HPDE6-E6E7 (cell line): Measurements from ENCODE around the gene RIOX2.
"Not testable (repeated sequence)": the region's sequence is repeated elsewhere in the genome, so short reads cannot be mapped to it uniquely, and the experiment has no call there.

Source experiments
- DNase-seq: peaks from one replicate; pipeline ENCODE4 v3.0.0; 2011; ENCODE audit warnings: missing footprints; ENCODE audit errors: extremely low spot score

RIOX2 gene

DNA sequence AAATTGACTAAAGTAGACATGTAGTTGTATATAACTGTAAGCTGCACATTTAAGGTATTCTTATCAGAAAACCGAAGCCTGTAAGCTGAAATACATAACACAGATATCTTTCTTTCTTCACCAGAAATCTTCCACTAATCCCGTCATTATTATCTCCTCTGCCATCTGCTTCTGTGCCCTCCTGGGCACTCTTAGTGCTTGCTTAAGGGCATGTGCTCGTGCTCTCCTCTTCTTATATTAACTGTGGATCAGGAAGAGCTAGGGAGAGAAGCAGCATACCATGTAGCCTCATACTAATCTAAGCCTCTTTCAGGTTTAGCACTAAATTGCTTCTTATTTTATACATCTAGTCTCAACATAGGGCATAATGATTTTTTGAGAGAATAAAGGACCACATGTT, 60.8 kb downstream of the RIOX2 start:
- no peak for DNase-seq

DNA sequence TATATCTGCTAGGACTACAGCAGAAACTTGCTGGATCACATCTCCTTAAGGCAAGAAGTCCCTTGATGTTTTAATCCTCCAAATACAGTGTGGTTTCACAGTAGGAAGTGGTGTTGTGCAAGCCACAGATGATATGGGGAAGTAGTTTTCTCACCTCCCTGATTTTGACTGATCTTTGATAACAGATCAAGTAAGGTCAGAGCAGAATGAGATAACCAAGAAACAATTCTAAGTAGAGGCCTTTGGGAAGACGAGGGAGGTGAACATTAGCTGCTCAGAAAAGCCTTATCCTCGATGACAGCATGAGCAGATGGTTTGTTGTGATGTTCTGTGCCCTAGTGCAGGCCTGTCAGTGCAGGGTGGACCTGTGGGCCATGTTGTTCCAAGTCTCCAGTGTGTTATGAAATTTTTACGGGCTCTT, 61.3 kb downstream of the RIOX2 start:
- DNase-seq = peak; percentile 8

DNA sequence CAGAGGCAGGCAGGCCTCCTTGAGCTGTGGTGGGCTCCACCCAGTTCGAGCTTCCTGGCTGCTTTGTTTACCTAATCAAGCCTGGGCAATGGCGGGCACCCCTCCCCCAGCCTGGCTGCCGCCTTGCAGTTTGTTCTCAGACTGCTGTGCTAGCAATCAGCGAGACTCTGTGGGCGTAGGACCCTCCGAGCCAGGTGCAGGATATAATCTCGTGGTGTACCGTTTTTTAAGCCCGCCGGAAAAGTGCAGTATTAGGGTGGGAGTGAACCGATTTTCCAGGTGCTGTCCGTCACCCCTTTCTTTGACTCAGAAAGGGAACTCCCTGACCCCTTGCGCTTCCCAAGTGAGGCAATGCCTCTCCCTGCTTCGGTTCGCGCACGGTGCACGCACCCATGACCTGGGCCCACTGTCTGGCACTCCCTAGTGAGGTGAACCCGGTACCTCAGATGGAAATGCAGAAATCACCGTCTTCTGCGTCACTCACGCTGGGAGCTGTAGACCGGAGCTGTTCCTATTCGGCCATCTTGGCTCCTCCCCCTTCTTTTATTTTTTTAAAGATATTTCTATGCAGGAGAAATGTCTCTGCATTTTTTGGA, 61.9 kb downstream of the RIOX2 start:
- not testable (repeated sequence) for DNase-seq

DNA sequence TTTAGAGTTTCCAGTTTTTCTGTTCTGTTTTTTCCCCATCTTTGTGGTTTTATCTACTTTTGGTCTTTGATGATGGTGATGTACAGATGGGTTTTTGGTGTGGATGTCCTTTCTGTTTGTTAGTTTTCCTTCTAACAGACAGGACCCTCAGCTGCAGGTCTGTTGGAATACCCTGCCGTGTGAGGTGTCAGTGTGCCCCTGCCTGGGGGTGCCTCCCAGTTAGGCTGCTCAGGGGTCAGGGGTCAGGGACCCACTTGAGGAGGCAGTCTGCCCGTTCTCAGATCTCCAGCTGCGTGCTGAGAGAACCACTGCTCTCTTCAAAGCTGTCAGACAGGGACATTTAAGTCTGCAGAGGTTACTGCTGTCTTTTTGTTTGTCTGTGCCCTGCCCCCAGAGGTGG, 62.4 kb downstream of the RIOX2 start:
- not testable (repeated sequence) for DNase-seq

DNA sequence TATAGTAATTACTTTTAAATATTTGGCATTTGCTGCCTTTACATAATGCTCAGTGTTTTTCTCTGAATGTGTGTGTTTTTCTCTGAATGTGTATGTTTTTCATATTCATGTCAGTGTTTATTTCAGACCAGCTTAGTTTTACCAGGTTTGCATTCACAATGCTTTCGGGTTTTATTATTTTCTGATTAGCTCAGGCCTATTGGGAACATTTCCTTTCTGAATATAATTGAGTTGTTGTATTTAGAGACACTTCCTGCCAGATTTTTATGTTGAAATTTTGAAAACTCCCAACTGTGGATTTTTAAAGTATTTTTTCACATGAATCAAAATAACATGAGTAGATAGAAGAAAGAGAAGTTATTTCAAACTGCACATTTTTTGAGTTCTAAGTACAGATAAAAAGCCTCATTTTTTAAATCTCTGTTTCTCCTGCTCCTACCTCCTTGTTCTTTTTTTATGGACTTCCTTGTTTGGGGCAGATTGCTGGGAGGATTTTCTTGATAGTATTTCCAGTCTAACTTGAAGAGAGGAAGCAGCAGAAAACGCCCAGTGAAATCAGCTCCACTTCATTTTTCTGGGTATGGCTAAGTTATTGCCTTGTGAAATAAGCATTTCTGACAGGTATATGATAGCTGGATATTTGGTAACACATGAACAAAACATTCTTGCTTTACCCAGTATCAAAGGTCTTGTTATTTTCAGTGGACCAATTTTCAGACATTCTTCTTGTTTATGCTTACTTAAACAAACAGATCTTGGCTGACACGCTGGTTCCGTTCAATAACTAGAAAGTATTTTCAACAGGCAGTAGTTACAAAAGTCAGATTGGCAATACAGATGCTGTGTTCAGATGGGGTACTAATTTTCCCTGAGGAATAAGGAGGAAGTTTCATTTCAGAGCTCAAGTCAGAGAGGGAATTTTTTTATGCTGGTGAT, 70.7 kb downstream of the RIOX2 start:
- DNase-seq = no peak

DNA sequence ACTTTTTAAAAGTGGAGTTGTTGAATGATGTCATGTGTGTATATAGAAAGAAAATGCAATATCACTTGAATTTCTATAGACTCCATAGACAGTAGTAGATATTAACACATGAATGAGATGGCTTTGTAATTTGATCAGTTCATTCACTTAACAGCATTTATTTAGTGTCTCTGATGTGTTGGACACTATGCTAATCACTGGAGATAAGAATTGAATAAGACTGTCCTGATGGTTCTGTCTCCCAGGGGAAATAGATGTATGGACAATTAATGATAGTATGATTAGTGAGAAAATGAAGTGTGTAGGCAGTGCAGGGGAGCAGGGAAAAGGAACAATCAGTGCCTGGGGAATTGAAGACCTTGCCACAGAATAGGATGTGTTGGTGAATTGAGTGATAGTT, 72.9 kb downstream of the RIOX2 start:
- no peak for DNase-seq

DNA sequence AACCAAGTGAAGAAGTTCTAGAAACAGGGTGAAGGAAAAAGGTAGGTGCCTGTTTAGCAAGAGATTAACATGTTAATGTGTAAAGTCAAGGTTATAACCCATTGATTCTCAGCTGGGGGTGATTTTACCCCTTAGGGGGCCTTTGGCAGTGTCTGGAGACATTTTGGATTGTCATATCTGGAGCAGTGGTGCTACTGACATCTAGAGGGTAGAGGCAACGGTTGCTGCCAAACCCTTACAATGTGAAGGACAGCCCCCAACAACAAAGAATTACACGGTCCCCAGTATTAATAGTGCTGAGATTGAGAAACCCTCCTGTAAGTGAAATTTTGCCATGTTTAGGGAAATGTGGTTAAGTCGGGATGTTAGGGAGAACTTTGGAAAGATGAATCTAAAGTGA, 75.7 kb downstream of the RIOX2 start:
- no peak for DNase-seq

DNA sequence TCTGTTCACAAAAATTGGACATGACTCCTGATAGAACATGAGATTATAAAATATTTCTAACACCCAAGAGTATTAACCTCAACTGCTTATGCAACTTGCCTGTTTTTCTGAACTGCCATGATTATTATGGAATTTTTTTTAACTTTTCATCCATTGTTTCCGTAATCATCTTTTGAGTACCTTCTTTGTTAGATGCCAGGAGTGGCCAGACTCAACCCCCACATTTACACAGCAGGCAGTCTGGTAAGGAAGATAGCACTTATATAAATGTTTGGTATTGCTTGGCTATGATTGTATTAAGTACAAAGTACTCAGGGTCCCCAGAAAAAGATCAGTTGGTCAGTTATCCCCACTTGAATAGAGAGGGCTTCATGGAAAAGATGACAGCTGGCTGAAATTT, 76.1 kb downstream of the RIOX2 start:
- no peak for DNase-seq

DNA sequence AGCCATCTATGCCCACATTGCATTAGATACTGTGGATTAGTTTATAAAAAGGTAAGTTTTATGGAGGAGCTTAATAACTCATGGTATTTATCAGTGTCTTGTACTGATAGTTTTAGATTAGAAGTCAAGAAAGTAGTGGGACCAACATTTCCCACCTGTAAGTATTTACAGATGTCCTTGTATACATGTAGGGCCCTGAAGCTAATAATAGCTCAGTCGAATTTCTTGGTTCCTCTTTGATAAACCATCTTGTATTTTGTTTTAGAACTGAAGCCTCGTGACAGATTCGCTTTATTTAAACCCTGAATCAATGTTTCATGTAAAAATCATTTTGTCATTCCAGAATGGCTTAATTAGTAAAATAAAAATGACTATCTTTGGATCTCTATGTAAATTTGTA, 77.0 kb downstream of the RIOX2 start:
- no peak for DNase-seq

DNA sequence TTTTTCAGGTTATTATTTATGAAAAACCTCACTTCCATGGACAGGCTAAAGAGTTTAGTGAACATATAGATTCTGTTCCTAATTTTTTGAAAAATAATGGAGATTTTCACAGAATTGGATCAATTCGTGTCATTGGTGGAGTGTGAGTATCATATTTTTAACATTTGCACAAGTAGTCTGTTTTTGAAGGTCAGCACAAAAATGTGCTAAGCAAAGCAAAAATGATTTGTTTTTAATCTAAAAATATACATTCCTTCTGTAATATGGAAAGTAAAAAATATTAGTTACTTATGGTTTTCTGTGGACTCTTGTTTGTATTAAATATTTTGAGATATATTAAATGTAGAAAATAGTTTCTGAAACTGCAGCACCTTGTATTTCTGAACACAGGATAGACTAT, 79.4 kb downstream of the RIOX2 start:
- DNase-seq = no peak
